HG02763 (cell line): ENCODE measurements around the gene CALHM6.

Source experiments
- ATAC-seq: cut with Tn5 transposase; IDR thresholded peaks from one replicate; pipeline ENCODE4 v1.9.1; 2021; ENCODE audit warnings: mild to moderate bottlenecking, moderate library complexity; ENCODE audit not compliant: unreplicated experiment

Gene CALHM6

GRCh38 chr6:116445102-116445501 lies 16.1 kb upstream of the CALHM6 start:
- no peak for ATAC-seq

- no peak for ATAC-seq
Observed at GRCh38 chr6:116446399-116446798, 14.8 kb upstream of the CALHM6 start.

GRCh38 chr6:116447052-116447451 lies 14.1 kb upstream of the CALHM6 start:
- ATAC-seq, result no peak

- ATAC-seq, result no peak
Observed at GRCh38 chr6:116447496-116448011, 13.6 kb upstream of the CALHM6 start.

GRCh38 chr6:116449565-116449964 lies 11.6 kb upstream of the CALHM6 start:
- ATAC-seq, result no peak

GRCh38 chr6:116450185-116450710 lies 10.9 kb upstream of the CALHM6 start:
- ATAC-seq, result no peak

- peak; percentile 84 for ATAC-seq
Observed at GRCh38 chr6:116450769-116451740, 10.1 kb upstream of the CALHM6 start.

- ATAC-seq, result no peak
Observed at GRCh38 chr6:116451916-116452315, 9.3 kb upstream of the CALHM6 start.

- ATAC-seq, result no peak
Observed at GRCh38 chr6:116452531-116452930, 8.6 kb upstream of the CALHM6 start.

- no peak for ATAC-seq
Observed at GRCh38 chr6:116456106-116456505, 5.1 kb upstream of the CALHM6 start.

- no peak for ATAC-seq
Observed at GRCh38 chr6:116456927-116457326, 4.2 kb upstream of the CALHM6 start.

GRCh38 chr6:116458264-116458663 lies 2.9 kb upstream of the CALHM6 start:
- no peak for ATAC-seq

GRCh38 chr6:116459927-116460326 lies 1.2 kb upstream of the CALHM6 start:
- no peak for ATAC-seq

- peak; percentile 84 for ATAC-seq
Observed at GRCh38 chr6:116461932-116462885, 1.0 kb downstream of the CALHM6 start.

- no peak for ATAC-seq
Observed at GRCh38 chr6:116463301-116463700, 2.1 kb downstream of the CALHM6 start.

GRCh38 chr6:116465246-116465645 lies 4.1 kb downstream of the CALHM6 start:
- ATAC-seq, result no peak

- no peak for ATAC-seq
Observed at GRCh38 chr6:116467096-116467495, 5.9 kb downstream of the CALHM6 start.

GRCh38 chr6:116467514-116467913 lies 6.3 kb downstream of the CALHM6 start:
- no peak for ATAC-seq

- ATAC-seq, result no peak
Observed at GRCh38 chr6:116468293-116468692, 7.1 kb downstream of the CALHM6 start.

GRCh38 chr6:116471531-116471930 lies 10.4 kb downstream of the CALHM6 start:
- no peak for ATAC-seq

- ATAC-seq, result no peak
Observed at GRCh38 chr6:116472706-116473105, 11.5 kb downstream of the CALHM6 start.
